ENCODE measurements around the gene PRKAG1.

The PRKAG1 gene

DNA sequence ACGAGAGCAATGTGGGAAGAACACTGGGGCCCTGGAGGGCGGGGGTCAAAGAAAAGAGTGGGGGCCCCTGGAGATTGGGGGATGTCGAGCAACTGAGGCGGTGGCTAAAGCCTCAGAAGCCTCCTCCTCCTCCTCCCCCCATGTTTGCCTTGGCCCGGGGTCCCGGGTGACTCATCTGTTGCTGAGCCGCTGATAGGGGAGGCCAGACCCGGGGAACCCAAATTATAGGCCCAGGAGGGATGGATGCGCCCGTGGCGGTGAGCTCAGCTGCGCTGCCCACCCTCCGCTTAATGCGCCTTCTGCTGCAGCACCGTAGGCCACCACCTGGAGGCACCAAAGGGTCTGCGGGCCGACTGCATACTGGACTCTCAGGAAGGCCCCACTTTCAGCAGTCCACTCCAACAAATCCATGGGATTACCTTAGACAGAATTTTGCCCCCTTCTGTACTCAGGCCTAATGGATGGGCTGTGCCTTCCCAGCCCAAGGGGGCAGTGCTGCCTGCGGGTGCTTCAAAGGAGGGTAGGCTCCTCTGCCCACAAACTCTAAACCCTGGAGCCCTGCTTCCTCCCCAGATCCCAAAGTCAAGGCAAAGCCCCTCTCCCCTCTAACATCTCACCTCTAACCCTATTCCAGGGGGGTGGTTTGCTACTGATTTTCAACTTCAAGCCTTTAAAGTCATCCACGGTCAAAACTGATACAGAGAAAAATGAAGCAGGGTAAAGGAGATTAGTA, 44.5 kb downstream of the PRKAG1 start:
- H3K4me1 ChIP-seq (ENCODE audit: low read length), result peaks cover 22% of the 10 kb centered on the region
- H3K9ac ChIP-seq (ENCODE audit: low read length), result no peak overlapping the region
- no peaks in the 10 kb centered on the region for H3K36me3 ChIP-seq (replicated peaks; ENCODE audit: low read depth, low read length)
- no peak overlapping the region for H3K4me3 ChIP-seq (ENCODE audit: low read length)
- H3K27ac ChIP-seq (ENCODE audit: low read length), result no peak overlapping the region
- TF ChIP-seq EZH2phosphoT487 (IDR thresholded peaks at IDR 0.05; ENCODE audit: low read depth), result no peak
- TF ChIP-seq, protein P1, sequence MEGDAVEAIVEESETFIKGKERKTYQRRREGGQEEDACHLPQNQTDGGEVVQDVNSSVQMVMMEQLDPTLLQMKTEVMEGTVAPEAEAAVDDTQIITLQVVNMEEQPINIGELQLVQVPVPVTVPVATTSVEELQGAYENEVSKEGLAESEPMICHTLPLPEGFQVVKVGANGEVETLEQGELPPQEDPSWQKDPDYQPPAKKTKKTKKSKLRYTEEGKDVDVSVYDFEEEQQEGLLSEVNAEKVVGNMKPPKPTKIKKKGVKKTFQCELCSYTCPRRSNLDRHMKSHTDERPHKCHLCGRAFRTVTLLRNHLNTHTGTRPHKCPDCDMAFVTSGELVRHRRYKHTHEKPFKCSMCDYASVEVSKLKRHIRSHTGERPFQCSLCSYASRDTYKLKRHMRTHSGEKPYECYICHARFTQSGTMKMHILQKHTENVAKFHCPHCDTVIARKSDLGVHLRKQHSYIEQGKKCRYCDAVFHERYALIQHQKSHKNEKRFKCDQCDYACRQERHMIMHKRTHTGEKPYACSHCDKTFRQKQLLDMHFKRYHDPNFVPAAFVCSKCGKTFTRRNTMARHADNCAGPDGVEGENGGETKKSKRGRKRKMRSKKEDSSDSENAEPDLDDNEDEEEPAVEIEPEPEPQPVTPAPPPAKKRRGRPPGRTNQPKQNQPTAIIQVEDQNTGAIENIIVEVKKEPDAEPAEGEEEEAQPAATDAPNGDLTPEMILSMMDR (IDR thresholded peaks at IDR 0.05; ENCODE audit: low read depth, low read length), result peak; percentile 43
- H3K27me3 ChIP-seq (ENCODE audit: low read depth, low read length), result peaks cover 5% of the 10 kb centered on the region
- no peaks in the 10 kb centered on the region for H4K20me1 ChIP-seq (ENCODE audit: insufficient read depth, low read length)
- H3K9me3 ChIP-seq (ENCODE audit: insufficient read depth, low read length), result no peaks in the 10 kb centered on the region
- peaks cover 3% of the 10 kb centered on the region; the same call in 1 of the 2 replicates for H3K79me2 ChIP-seq (ENCODE audit: low read length)
- peak overlapping the region; percentile 48; the same call in 1 of the 2 replicates for H2AFZ ChIP-seq (ENCODE audit: low read depth, low read length)
- H3K4me2 ChIP-seq (ENCODE audit: low read length), result no peak overlapping the region

DNA sequence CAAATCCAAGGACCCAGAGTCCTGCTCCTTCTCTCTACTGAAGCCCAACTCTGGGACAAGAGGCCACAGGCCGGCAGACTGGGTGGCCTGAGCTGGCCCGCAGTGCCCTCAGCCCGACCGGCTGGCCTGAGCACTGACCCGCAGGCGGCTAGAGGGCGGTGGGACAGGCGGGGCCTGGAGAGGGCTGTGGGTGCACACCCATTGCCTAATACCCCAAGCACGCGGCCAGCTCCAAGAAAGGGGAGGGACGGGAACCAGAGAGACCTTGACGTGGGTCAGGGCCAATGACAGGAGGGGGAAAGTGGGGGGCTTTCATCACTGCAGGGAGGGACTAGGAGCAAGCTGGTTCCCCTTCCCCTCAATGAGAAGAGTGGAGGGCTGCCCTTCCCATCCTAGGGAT, 45.0 kb downstream of the PRKAG1 start:
- Histone ChIP-seq H3K9ac (ENCODE audit: low read length) (no peak overlapping the region), H3K4me3 (ENCODE audit: low read length) (no peak overlapping the region), H3K4me1 (ENCODE audit: low read length) (peaks cover 28% of the 10 kb centered on the region), H3K27me3 (ENCODE audit: low read depth, low read length) (no peaks in the 10 kb centered on the region; the same call in 1 of the 2 replicates), H3K79me2 (ENCODE audit: low read length) (peaks cover 3% of the 10 kb centered on the region; the same call in 1 of the 2 replicates), H3K4me2 (ENCODE audit: low read length) (no peak overlapping the region), H2AFZ (ENCODE audit: low read depth, low read length) (no peak overlapping the region), H3K9me3 (ENCODE audit: insufficient read depth, low read length) (no peaks in the 10 kb centered on the region), H4K20me1 (ENCODE audit: insufficient read depth, low read length) (no peaks in the 10 kb centered on the region), H3K36me3 (replicated peaks; ENCODE audit: low read depth, low read length) (no peaks in the 10 kb centered on the region), H3K27ac (ENCODE audit: low read length) (no peak overlapping the region)
- no peak for TF ChIP-seq EZH2phosphoT487 (IDR thresholded peaks at IDR 0.05; ENCODE audit: low read depth)
- TF ChIP-seq, protein P1 (IDR thresholded peaks at IDR 0.05; ENCODE audit: low read depth, low read length), result no peak

DNA sequence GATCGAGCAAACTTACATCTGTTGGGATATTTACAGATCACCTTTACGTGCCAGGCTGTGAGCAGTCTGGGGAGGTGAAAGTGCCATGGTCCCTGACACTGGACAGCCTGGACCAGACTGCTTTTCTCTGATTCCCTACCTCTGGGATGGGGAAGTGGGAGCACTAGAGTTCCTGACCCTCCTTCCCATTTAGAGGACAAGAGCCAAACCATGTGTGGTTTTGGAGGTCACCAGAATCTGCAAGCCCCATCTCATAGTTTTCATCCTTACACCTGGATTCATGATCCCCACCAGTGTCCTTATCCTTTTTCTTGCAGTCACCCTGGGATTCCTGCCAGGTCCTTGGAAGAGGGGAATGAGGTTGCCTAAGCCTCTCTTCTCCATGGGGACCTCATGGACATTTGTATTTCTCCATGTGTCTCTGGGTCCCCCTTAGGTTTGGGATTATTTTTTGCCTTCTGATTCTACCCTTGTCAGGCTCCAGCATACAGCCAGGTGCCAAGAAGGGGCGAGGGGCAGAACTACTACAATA, 45.6 kb downstream of the PRKAG1 start:
- H3K27me3 ChIP-seq (ENCODE audit: low read depth, low read length), result no peaks in the 10 kb centered on the region; the same call in 1 of the 2 replicates

More for the DNA sequence above, 45.6 kb downstream of the PRKAG1 start:
- H2AFZ ChIP-seq (ENCODE audit: low read depth, low read length), result no peak overlapping the region
- no peaks in the 10 kb centered on the region for H3K36me3 ChIP-seq (replicated peaks; ENCODE audit: low read depth, low read length)
- TF ChIP-seq EZH2phosphoT487 (IDR thresholded peaks at IDR 0.05; ENCODE audit: low read depth), result no peak
- TF ChIP-seq, protein P1 (IDR thresholded peaks at IDR 0.05; ENCODE audit: low read depth, low read length), result no peak
- no peak overlapping the region for H3K4me2 ChIP-seq (ENCODE audit: low read length)
- no peak overlapping the region for H3K27ac ChIP-seq (ENCODE audit: low read length)
- peaks cover 3% of the 10 kb centered on the region; the same call in 1 of the 2 replicates for H3K79me2 ChIP-seq (ENCODE audit: low read length)
- no peaks in the 10 kb centered on the region for H3K9me3 ChIP-seq (ENCODE audit: insufficient read depth, low read length)
- no peak overlapping the region for H3K4me3 ChIP-seq (ENCODE audit: low read length)
- H3K9ac ChIP-seq (ENCODE audit: low read length), result no peak overlapping the region
- peaks cover 33% of the 10 kb centered on the region for H3K4me1 ChIP-seq (ENCODE audit: low read length)
- no peaks in the 10 kb centered on the region for H4K20me1 ChIP-seq (ENCODE audit: insufficient read depth, low read length)

Measured in OCI-LY3 (cell line).